Fibroblast of villous mesenchyme (primary cell): ENCODE measurements around the gene LGALS9. TPM values are rescaled to one million over a fixed set of nuclear protein-coding genes. Genes with fewer than 3 reads are reported as not detected.

Source experiments
- DNase-seq: peaks from one replicate; pipeline ENCODE4 v3.0.0-alpha.2; 2010; ENCODE audit warnings: low read depth
- H3K4me3 ChIP-seq: 2 replicates; pipeline ENCODE4 v1.5.1; 2011; ENCODE audit warnings: low read depth, mild to moderate bottlenecking, low read length
- total RNA-seq: library from RNA; depleted of rRNA; stranded (reverse); fragments of >200 nt; gene quantifications from 2 replicates; pipeline ENCODE4 v1.2.3, GENCODE V29; 2012
- TF ChIP-seq, protein P1 (sequence below): IDR thresholded peaks from 2 replicates; pipeline ENCODE4 v1.5.1; 2012; ENCODE audit warnings: low read depth, mild to moderate bottlenecking, low read length; ENCODE audit not compliant: insufficient read depth

Gene LGALS9
- total RNA-seq, 1 donor: 1.7 TPM

DNA sequence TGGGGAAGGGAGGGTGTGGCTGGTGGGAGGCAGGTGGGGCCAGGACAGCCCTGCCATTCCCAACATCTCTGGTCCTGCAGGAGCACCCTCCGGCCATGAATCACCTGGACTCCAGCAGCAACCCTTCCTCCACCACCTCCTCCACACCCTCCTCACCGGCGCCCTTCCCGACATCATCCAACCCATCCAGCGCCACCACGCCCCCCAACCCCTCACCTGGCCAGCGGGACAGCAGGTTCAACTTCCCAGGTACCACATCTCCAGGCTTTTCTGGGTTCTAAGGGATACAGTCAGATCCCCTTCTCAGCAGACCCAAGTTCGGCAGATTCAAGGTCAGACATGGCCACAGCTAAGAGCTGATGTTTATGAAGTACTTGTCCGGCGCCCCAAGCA, 33.8 kb upstream of the LGALS9 start:
- TF ChIP-seq, protein P1, sequence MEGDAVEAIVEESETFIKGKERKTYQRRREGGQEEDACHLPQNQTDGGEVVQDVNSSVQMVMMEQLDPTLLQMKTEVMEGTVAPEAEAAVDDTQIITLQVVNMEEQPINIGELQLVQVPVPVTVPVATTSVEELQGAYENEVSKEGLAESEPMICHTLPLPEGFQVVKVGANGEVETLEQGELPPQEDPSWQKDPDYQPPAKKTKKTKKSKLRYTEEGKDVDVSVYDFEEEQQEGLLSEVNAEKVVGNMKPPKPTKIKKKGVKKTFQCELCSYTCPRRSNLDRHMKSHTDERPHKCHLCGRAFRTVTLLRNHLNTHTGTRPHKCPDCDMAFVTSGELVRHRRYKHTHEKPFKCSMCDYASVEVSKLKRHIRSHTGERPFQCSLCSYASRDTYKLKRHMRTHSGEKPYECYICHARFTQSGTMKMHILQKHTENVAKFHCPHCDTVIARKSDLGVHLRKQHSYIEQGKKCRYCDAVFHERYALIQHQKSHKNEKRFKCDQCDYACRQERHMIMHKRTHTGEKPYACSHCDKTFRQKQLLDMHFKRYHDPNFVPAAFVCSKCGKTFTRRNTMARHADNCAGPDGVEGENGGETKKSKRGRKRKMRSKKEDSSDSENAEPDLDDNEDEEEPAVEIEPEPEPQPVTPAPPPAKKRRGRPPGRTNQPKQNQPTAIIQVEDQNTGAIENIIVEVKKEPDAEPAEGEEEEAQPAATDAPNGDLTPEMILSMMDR: no peak
- no peak overlapping the region for H3K4me3 ChIP-seq
- no peak for DNase-seq

DNA sequence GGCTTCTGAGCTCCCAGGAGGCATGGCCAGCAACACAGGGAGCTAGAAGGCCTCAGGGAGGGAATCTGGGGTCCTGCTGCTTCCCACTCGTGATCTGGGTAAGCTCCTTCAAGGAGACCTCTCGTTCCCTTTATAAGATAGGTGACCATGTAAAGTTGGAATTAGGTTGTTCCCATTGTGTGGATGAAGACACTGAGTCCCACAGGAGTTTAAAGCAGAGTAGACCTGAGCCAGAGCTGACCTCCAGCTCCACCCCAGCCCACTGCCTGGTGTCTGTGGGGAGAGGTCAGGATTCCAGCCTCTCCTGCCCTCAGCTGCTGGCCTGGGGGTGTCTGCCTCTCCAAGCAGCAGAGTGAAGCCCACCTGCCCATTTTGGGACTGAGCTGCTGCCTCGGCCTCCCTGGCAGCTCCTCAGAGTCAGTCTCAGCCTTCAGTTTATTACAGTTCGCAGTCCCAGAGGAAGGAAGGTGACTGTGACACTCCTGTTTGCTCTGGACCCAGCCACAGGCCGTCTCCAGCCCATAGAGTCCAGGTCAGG, 33.1 kb upstream of the LGALS9 start:
- TF ChIP-seq, protein P1: no peak
- DNase-seq: no peak
- no peak overlapping the region for H3K4me3 ChIP-seq

DNA sequence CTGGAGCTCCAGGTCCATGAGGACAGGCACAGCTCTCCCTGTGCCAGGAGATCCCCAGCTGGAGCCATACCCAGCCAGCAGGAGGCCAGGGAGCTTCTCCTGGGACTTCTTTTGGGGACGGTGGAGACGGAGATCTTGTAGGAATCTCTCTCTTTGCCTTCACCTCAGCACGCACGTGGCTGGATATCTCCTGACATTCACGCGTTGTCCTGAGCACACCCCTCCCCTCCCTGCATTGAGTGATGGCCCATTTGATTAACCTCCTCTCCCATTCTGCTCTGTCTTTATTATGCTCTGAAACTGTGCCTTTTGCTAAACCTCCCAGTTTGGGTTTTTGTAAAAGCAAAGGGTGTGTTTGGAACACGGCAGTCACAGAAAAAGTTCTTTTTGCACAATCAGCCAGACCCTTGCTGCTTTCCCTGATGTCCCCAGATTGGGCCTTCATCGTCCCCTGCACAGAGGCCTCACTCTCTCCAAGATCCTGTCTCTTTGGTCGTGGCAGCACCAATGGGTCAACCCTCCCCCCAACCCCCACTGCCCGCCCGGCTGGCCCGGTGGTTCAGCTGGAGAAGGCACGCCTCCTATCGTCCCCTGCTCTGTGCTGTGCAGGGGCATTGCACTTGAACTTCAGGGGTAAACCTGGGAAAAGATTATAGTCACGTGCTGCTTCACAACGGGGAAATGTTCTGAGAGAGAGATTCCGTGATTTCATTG, 32.5 kb upstream of the LGALS9 start:
- DNase-seq: no peak
- H3K4me3 ChIP-seq: no peak overlapping the region
- TF ChIP-seq, protein P1: no peak

DNA sequence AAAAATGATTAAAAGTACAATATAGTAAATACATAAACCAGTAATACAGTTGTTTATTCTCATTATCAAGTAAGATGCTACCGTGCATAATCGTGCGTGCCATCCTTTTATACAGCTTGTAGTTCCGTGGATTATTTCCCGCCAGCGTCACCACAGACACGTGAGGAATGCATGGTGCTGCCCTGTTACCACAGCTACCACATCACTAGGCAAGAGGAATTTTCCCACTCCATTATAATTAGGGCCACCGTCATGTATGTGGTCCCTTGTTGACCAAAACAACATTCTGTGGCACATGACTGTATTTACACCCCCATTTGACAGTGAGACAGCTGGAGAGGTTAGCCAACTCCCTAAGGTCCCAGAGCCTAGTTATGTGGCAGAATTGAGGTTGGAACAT, 30.5 kb upstream of the LGALS9 start:
- no peak for DNase-seq
- H3K4me3 ChIP-seq: no peak overlapping the region
- TF ChIP-seq, protein P1: no peak

DNA sequence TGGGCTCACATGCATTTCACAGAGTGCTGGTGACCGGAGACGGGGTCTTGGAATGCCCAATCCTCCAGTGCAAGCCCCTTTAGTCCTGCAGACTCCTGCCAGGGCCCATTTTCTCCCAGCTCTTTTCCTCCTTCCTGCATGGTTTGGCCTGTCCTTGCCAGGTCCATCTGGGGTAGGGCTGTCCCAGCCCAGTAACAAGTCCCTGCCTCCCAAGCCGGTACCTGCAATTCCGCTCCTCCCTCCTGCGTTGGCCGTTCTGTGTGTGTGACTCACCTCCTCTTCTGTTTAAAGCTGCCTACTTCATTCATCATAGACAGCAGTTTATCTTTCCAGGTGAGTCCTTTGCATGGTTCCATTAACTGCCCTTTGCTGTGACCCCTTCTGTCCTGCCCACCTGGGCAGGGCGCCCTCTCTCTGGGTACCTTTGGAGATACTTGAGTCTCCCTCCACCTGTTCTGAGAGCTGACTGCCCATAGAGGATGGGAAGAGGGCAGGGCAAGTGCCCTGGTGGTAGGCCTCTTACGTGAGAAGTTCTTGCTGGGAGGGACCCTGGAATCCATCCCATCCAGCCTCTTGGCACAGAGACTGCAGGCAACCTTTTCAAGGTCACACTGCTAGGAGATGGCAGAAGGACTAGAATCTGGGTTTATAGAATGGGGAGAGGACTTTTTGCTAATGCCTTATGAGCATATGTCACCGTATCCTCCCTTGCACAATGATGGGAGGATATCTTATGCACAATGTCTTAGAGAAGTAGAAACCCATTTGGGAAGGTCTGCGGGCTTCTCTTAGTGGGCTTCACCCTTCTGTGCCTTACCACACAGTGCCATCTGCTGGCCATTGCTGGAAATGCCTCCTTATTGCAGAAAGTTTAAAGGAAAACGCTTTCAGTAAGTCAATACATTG, 29.7 kb upstream of the LGALS9 start:
- DNase-seq: peak; percentile 87
- TF ChIP-seq, protein P1: peak; percentile 93

DNA sequence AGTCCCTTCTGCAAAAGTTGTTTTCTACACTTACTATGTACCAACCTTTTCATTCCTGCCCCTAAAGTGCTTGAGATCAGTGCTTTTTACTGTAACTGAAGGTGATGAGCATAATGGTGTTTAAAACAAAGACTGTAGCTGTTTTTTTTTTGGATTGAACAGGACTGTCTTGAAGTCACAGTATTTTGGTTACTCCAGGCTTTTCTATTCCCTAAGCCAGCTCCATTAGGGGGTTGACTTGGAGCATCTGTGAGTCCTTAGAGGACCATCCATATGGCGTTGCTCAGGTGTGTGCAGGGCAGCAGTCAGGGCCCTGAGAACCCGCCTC, 29.0 kb upstream of the LGALS9 start:
- TF ChIP-seq, protein P1: no peak
- no peak for DNase-seq
- H3K4me3 ChIP-seq: no peak overlapping the region

More for the DNA sequence above, 29.7 kb upstream of the LGALS9 start:
- H3K4me3 ChIP-seq: no peak overlapping the region
